ENCODE data around the gene PKHD1.

DNA sequence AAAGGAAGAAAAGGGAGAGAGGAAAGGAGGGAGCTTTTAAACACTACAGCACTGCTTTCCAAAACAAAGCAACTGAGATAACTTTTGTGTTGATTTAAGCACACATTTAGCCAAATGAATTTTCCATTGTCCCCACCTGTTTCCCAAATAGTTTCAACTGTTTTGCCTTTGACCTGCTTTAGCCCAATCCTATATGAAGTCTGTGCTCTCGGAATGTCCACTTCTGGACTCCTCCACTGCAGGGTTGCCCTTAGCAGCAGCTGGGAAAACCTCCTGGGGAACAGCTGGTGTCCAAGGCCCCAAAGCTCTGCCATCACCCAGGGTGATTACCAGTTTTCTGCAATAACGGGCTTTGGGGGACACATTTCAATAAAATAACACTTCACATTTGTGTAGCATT lies 44.9 kb upstream of the PKHD1 start:
- no peak for TF ChIP-seq SP1 (IDR thresholded peaks at IDR 0.05)
- no peak for TF ChIP-seq L3MBTL2 (conservative IDR thresholded peaks at IDR 0.05)
- no peak for TF ChIP-seq FOXA1 (IDR thresholded peaks at IDR 0.05)
- no peak for TF ChIP-seq NFRKB (IDR thresholded peaks at IDR 0.05)
- no peak for TF ChIP-seq FOXK2 (IDR thresholded peaks at IDR 0.05)
- no peak for TF ChIP-seq FOXM1 (IDR thresholded peaks at IDR 0.05; ENCODE audit: borderline replicate concordance)
- no peak for TF ChIP-seq LEF1 (IDR thresholded peaks at IDR 0.05; ENCODE audit: borderline replicate concordance)
- TF ChIP-seq ELF4 (IDR thresholded peaks at IDR 0.05) = no peak
